Neural crest cell (in vitro differentiated cells): ENCODE data around the gene AEN. TPM values are rescaled to one million over a fixed set of nuclear protein-coding genes. Genes with fewer than 3 reads are reported as not detected.
A peak's percentile ranks its signal among the peaks of the same experiment; 100 is the strongest.

Experiments used
- DNase-seq: peaks from one replicate; pipeline ENCODE4 v3.0.0; 2021; ENCODE audit warnings: low read depth, mixed read lengths, low spot score
- H3K27ac Mint-ChIP-seq: one replicate; pipeline ENCODE4 v1.8.0; 2021; ENCODE audit warnings: mild to moderate bottlenecking, mixed read lengths; ENCODE audit not compliant: unreplicated experiment
- H3K27me3 Mint-ChIP-seq: 2 replicates; pipeline ENCODE4 v1.8.0; 2021; ENCODE audit warnings: low read depth, mild to moderate bottlenecking, mixed read lengths
- H3K36me3 Mint-ChIP-seq: 2 replicates; pipeline ENCODE4 v1.8.0; 2021; ENCODE audit warnings: low read depth, mild to moderate bottlenecking, mixed read lengths
- H3K4me1 Mint-ChIP-seq: 2 replicates; pipeline ENCODE4 v1.8.0; 2021; ENCODE audit warnings: mixed read lengths
- H3K4me3 Mint-ChIP-seq: one replicate; pipeline ENCODE4 v1.8.0; 2021; ENCODE audit warnings: mild to moderate bottlenecking, mixed read lengths
- H3K9me3 Mint-ChIP-seq: 2 replicates; pipeline ENCODE4 v1.8.0; 2021; ENCODE audit warnings: mixed read lengths
- total RNA-seq: library from RNA; stranded (reverse); gene quantifications from 2 replicates; pipeline ENCODE4 v1.2.1, GENCODE V29; 2021
- TF ChIP-seq, protein P1 (sequence below): fragments of 200-600 bp; sonication (generic); conservative IDR thresholded peaks from 2 replicates; pipeline ENCODE4 v1.5.0; 2021; ENCODE audit warnings: antibody characterized with exemption, mild to moderate bottlenecking

The AEN gene
- total RNA-seq, 1 donor from 2014 or later, result 47.9 TPM

- no peak overlapping the region for H3K4me3 Mint-ChIP-seq
- no peaks in the 10 kb centered on the region for H3K9me3 Mint-ChIP-seq
- DNase-seq, result no peak
- no peaks in the 10 kb centered on the region for H3K36me3 Mint-ChIP-seq
- H3K4me1 Mint-ChIP-seq, result peaks cover 23% of the 10 kb centered on the region
- TF ChIP-seq, protein P1, sequence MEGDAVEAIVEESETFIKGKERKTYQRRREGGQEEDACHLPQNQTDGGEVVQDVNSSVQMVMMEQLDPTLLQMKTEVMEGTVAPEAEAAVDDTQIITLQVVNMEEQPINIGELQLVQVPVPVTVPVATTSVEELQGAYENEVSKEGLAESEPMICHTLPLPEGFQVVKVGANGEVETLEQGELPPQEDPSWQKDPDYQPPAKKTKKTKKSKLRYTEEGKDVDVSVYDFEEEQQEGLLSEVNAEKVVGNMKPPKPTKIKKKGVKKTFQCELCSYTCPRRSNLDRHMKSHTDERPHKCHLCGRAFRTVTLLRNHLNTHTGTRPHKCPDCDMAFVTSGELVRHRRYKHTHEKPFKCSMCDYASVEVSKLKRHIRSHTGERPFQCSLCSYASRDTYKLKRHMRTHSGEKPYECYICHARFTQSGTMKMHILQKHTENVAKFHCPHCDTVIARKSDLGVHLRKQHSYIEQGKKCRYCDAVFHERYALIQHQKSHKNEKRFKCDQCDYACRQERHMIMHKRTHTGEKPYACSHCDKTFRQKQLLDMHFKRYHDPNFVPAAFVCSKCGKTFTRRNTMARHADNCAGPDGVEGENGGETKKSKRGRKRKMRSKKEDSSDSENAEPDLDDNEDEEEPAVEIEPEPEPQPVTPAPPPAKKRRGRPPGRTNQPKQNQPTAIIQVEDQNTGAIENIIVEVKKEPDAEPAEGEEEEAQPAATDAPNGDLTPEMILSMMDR, result no peak
- H3K27me3 Mint-ChIP-seq, result no peaks in the 10 kb centered on the region
- no peak overlapping the region for H3K27ac Mint-ChIP-seq
These were observed 30.1 kb downstream of the AEN start for GRCh38 chr15:88651136-88651732.

DNA sequence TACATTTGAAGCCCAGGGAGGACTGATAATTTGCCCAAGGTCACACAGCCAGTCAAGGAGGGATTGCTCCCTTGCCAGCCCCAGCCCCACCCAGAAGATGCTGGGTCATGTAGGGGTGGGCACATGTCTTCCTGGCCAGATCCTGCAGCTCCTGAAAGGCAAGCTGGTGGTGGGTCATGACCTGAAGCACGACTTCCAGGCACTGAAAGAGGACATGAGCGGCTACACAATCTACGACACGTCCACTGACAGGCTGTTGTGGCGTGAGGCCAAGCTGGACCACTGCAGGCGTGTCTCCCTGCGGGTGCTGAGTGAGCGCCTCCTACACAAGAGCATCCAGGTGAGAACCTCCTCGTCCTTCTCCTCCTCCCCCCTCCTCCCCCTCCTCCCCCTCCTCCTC lies 30.8 kb downstream of the AEN start:
- DNase-seq, result no peak
- no peaks in the 10 kb centered on the region for H3K36me3 Mint-ChIP-seq
- TF ChIP-seq, protein P1, result no peak
- H3K27me3 Mint-ChIP-seq, result no peaks in the 10 kb centered on the region
- no peak overlapping the region for H3K4me3 Mint-ChIP-seq
- H3K4me1 Mint-ChIP-seq, result peaks cover 23% of the 10 kb centered on the region
- no peak overlapping the region for H3K27ac Mint-ChIP-seq
- no peaks in the 10 kb centered on the region for H3K9me3 Mint-ChIP-seq

GRCh38 chr15:88652456-88653199 lies 31.5 kb downstream of the AEN start:
- Mint-ChIP-seq H3K27me3 (peaks cover 2% of the 10 kb centered on the region), H3K36me3 (no peaks in the 10 kb centered on the region), H3K4me1 (peaks cover 18% of the 10 kb centered on the region), H3K4me3 (no peak overlapping the region), H3K27ac (peak overlapping the region; percentile 62), H3K9me3 (no peaks in the 10 kb centered on the region)
- TF ChIP-seq, protein P1, result no peak
- no peak for DNase-seq

DNA sequence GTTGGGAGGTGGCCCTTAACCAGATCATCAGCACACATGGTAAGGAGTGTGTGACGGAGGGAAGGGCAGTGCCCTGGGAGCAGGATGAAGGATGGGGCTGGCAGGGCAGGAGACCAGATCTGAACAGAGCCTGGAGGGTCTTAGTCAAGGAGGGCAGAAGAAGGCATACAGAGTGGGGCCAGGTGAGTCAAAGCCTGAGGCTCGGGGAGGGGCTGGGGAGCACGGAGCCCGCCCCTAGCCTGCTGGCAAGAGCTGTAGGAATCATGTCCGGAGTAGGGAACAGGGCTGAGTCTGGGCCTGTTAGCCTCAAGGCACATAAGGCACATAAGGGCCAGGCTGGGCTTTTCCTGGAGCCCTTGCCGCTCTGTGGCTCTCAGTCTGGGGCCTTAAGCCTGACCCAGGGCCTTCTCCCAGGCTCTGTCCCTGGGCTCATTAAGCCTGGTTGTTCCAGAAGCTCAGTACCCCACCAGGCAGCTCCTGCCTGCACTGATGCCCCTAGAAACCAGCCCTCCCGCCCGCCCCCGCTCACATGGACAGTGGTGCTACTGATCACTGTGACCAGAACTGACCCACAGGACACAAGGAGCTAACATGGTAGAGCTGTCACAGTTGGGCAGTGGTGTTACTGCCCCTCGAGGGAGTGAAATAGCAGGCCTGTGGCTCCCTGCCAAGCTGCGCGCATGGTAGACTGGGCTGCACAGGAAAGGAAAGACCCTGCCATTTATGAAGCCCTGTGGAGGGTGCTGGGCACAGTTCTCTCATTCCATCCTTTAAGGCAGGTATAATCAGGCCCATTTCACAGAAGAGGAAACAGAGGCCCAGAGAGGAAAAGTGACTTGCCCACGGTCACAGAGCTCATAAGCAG lies 32.3 kb downstream of the AEN start:
- peaks cover 3% of the 10 kb centered on the region for H3K27me3 Mint-ChIP-seq
- no peak overlapping the region for H3K4me3 Mint-ChIP-seq
- H3K4me1 Mint-ChIP-seq, result peaks cover 17% of the 10 kb centered on the region
- no peaks in the 10 kb centered on the region for H3K36me3 Mint-ChIP-seq
- TF ChIP-seq, protein P1, result no peak
- no peak overlapping the region for H3K27ac Mint-ChIP-seq
- DNase-seq, result no peak
- H3K9me3 Mint-ChIP-seq, result no peaks in the 10 kb centered on the region

DNA sequence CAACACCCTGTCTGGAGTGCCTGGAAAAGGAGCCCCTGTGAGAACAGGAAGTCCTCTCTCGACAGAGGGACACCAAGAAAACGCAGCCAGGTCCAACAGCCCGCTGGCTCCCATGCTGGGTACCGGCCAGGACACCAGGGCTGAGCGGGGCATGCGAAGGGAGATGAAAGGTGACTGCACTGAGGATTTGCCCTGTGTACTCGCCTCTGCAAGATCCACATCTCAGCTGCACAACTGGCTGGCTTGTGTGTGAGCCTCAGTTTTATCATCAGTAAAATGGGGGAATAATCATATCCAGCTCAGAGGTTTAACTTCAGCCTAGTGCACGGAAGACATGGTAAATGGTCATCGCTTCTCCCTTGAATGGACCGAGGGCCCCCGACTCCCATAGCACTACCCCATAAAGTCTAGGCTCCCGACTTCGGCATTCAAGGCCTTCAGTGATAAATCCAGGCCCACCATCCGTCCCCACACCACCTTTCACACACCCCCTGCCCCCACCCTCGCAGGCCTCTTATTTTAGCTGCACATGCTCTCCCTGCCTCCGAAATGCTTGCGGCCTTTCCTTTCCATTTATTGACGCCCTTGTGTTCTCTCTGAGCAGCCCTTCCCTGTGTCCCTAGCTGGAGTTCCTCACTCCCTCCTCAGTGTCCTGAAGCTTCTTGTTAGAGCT lies 33.4 kb downstream of the AEN start:
- no peak overlapping the region for H3K27ac Mint-ChIP-seq
- peaks cover 4% of the 10 kb centered on the region for H3K27me3 Mint-ChIP-seq
- peaks cover 9% of the 10 kb centered on the region for H3K4me1 Mint-ChIP-seq
- H3K9me3 Mint-ChIP-seq, result no peaks in the 10 kb centered on the region
- no peaks in the 10 kb centered on the region for H3K36me3 Mint-ChIP-seq
- no peak overlapping the region for H3K4me3 Mint-ChIP-seq
- DNase-seq, result no peak
- TF ChIP-seq, protein P1, result no peak
